Parathyroid adenoma (tissue), 2 donors: ENCODE measurements around the gene CD28.

Source experiments
- H2AFZ ChIP-seq: fragments of 300-600 bp; sonication (generic); one replicate; pipeline ENCODE4 v1.7.0; 2017; ENCODE audit warnings: antibody characterized with exemption, mild to moderate bottlenecking
- H3K27ac ChIP-seq: fragments of 300-600 bp; sonication (generic); one replicate; pipeline ENCODE4 v1.7.0; 2017
- H3K27me3 ChIP-seq: fragments of 300-600 bp; sonication (generic); one replicate; pipeline ENCODE4 v1.7.0; 2017; ENCODE audit warnings: low read length; ENCODE audit not compliant: control insufficient read depth, insufficient read depth
- H3K36me3 ChIP-seq: fragments of 300-600 bp; sonication (generic); one replicate; pipeline ENCODE4 v1.7.0; 2017; ENCODE audit warnings: low read length; ENCODE audit not compliant: control insufficient read depth, insufficient read depth
- H3K4me1 ChIP-seq: fragments of 300-600 bp; sonication (generic); one replicate; pipeline ENCODE4 v1.7.0; 2017; ENCODE audit warnings: control low read depth
- H3K4me2 ChIP-seq: fragments of 300-600 bp; sonication (generic); one replicate; pipeline ENCODE4 v1.7.0; 2017; ENCODE audit warnings: low read length
- H3K4me3 ChIP-seq: fragments of 300-600 bp; sonication (generic); one replicate; pipeline ENCODE4 v1.7.0; 2017; ENCODE audit warnings: low read depth, low read length
- H3K79me2 ChIP-seq: fragments of 300-600 bp; sonication (generic); one replicate; pipeline ENCODE4 v1.7.0; 2017; ENCODE audit warnings: control low read depth
- H3K9ac ChIP-seq: fragments of 300-600 bp; sonication (generic); one replicate; pipeline ENCODE4 v1.7.0; 2017; ENCODE audit warnings: mild to moderate bottlenecking
- H3K9me3 ChIP-seq: fragments of 300-600 bp; sonication (generic); one replicate; pipeline ENCODE4 v1.7.0; 2017; ENCODE audit warnings: low read length; ENCODE audit not compliant: control insufficient read depth
- TF ChIP-seq, protein P1 (sequence below): fragments of 300-600 bp; sonication (generic); IDR thresholded peaks from one replicate; pipeline ENCODE4 v1.7.0; 2017; ENCODE audit warnings: antibody characterized with exemption, mild to moderate bottlenecking
- donor health status: primary hyperparathyroidism.

Gene CD28

DNA sequence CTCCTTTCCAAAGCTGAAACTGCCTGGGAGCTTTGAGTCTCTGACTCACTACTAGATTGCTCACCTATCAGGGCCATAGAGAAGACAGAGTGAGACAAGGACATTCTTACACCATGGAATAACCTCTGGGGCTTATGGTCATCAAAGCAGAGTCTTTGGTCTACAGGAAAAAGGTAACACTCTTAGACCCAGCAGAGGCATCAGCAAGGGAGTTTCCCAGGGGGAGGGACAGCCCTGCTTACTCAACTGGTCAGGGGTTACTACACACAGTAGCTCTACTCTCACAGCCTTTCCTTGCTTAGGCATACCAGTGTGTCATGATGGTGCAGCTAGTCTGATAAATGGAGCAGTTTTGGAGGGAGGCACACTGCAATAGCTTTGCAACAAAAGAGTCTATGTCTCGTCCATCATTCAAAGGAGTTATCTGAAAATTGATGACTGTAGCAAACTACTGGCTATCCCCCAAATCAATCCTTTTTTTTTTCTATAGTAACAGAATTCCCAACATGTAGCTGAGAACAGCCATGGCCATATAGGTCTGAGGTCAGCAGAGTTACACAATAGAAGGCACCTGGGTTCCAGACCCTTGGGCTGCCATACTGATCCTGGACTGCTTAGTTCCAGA is 22.4 kb upstream of the CD28 start:
- TF ChIP-seq, protein P1, sequence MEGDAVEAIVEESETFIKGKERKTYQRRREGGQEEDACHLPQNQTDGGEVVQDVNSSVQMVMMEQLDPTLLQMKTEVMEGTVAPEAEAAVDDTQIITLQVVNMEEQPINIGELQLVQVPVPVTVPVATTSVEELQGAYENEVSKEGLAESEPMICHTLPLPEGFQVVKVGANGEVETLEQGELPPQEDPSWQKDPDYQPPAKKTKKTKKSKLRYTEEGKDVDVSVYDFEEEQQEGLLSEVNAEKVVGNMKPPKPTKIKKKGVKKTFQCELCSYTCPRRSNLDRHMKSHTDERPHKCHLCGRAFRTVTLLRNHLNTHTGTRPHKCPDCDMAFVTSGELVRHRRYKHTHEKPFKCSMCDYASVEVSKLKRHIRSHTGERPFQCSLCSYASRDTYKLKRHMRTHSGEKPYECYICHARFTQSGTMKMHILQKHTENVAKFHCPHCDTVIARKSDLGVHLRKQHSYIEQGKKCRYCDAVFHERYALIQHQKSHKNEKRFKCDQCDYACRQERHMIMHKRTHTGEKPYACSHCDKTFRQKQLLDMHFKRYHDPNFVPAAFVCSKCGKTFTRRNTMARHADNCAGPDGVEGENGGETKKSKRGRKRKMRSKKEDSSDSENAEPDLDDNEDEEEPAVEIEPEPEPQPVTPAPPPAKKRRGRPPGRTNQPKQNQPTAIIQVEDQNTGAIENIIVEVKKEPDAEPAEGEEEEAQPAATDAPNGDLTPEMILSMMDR = no peak
- H2AFZ ChIP-seq = no peak overlapping the region
- no peaks in the 10 kb centered on the region for H3K79me2 ChIP-seq
- H3K27me3 ChIP-seq = no peaks in the 10 kb centered on the region
- no peaks in the 10 kb centered on the region for H3K4me1 ChIP-seq
- no peak overlapping the region for H3K4me3 ChIP-seq
- no peaks in the 10 kb centered on the region for H3K36me3 ChIP-seq
- H3K9me3 ChIP-seq = no peaks in the 10 kb centered on the region
- peak overlapping the region; percentile 67 for H3K27ac ChIP-seq
- H3K4me2 ChIP-seq = no peak overlapping the region
- no peak overlapping the region for H3K9ac ChIP-seq

DNA sequence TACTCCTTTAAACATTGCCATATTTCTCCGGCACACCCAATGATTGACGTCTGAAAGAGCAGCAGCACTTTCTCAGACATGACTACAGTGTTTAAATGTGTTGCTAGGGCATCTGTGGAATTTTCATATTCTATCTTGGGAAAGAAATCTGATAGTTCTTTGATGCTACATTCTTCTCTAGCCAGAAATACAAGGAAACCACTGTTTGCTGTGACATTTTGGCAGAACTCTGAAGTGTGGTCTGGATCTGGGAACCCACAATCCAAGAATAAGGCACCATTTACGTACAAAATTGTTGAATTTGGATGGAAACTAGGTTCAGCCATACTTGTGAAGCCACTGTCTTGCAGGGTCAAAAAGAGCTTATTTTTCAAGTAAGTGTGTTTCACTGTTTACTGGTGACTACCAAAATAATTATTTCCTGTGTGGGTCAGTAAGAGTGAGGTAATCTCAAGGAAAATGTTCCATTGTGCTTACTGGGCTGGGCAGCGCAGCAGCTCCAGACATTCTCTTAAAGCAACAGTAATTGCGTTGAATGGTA is 21.3 kb upstream of the CD28 start:
- no peaks in the 10 kb centered on the region for H3K27me3 ChIP-seq
- H3K9me3 ChIP-seq = no peaks in the 10 kb centered on the region
- H3K4me1 ChIP-seq = no peaks in the 10 kb centered on the region
- TF ChIP-seq, protein P1 = no peak
- H3K27ac ChIP-seq = peak overlapping the region; percentile 67
- H3K9ac ChIP-seq = no peak overlapping the region
- H3K36me3 ChIP-seq = no peaks in the 10 kb centered on the region
- no peak overlapping the region for H2AFZ ChIP-seq
- no peak overlapping the region for H3K4me2 ChIP-seq
- no peak overlapping the region for H3K4me3 ChIP-seq
- no peaks in the 10 kb centered on the region for H3K79me2 ChIP-seq

DNA sequence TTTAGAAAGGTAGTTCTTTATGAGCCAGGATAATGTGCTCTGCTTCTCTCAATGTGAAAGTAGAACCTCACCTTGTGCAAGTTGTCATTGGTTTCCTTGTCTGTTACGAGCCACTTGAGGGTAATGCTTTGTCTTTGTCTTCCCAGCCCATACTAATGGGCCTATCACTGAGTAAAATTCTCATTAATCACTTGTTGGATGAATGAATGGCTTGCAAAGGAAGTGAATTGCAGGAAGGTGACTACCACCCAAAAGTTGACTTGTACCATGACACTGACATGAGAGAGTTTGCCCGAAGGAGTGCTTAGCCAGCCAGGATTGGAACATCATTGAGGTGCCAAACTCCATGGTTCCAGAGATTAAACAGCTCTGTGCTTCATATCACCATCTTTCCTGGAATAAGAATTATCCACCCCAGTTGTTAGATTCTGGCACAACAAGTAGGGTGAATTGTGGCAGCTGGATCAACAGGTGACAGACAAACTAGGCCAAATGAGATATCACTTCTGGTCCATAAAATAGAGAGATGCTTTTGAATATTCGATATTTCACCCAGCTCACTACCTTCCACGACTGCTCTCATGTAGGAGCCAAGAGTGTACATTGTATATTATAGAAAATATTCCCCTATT is 20.5 kb upstream of the CD28 start:
- Histone ChIP-seq H3K4me2 (no peak overlapping the region), H3K79me2 (no peaks in the 10 kb centered on the region), H3K27ac (peak overlapping the region; percentile 67), H3K9me3 (no peaks in the 10 kb centered on the region), H3K4me1 (peaks cover 7% of the 10 kb centered on the region), H3K9ac (no peak overlapping the region), H3K27me3 (no peaks in the 10 kb centered on the region), H2AFZ (no peak overlapping the region), H3K4me3 (no peak overlapping the region), H3K36me3 (no peaks in the 10 kb centered on the region)
- TF ChIP-seq, protein P1 = no peak

DNA sequence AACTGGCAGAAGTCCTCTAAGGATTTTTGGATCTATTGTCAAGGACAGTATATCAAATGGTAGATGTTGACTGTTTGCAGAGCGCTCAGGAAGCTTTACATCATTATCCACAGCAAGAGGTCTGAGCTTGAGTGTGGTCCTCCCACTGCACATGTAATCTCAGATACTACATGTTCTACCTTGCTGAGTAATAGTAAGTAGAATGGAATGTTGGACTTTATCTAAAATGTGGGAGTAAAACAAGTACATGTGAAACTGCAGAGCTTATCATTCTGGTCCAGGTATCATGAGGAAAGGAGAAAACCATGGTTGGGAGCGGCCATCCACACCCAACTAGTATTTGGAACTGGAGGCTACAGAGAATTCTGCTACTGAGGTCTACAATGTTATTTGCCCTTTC is 19.3 kb upstream of the CD28 start:
- no peaks in the 10 kb centered on the region for H3K9me3 ChIP-seq
- H3K9ac ChIP-seq = no peak overlapping the region
- peaks cover 7% of the 10 kb centered on the region for H3K4me1 ChIP-seq
- H3K4me2 ChIP-seq = no peak overlapping the region
- TF ChIP-seq, protein P1 = no peak
- H3K27me3 ChIP-seq = no peaks in the 10 kb centered on the region
- H3K4me3 ChIP-seq = no peak overlapping the region
- H2AFZ ChIP-seq = no peak overlapping the region
- no peaks in the 10 kb centered on the region for H3K79me2 ChIP-seq
- H3K27ac ChIP-seq = peak overlapping the region; percentile 5
- no peaks in the 10 kb centered on the region for H3K36me3 ChIP-seq

DNA sequence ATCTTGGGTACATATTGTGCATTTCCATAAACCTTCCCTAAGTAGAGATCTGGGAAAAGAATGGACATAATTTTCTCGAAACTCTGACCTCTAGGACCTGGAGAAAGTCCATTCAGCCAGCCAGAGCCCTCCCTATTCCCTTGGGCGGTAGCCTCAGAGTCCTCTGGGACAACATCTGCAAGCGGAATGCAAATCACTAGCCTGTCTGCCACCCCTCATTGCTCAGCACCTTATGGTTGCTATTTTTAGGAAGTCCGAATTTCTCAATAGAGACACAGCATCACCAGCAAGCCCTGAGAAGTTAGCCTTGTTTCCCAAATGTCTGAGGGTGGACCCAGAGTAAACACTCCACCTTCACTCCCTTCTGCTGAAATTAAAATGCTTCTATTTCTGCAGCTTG is 17.6 kb upstream of the CD28 start:
- Histone ChIP-seq H3K4me1 (peaks cover 7% of the 10 kb centered on the region), H3K9ac (no peak overlapping the region), H3K4me2 (no peak overlapping the region), H3K27me3 (no peaks in the 10 kb centered on the region), H3K4me3 (no peak overlapping the region), H3K9me3 (no peaks in the 10 kb centered on the region), H2AFZ (peak overlapping the region; percentile 4), H3K36me3 (no peaks in the 10 kb centered on the region), H3K79me2 (no peaks in the 10 kb centered on the region), H3K27ac (no peak overlapping the region)
- TF ChIP-seq, protein P1 = no peak
